ENCODE data around the gene GRIPAP1. TPM values are rescaled to one million over a fixed set of nuclear protein-coding genes. Genes with fewer than 3 reads are reported as not detected.

GRIPAP1 gene
- total RNA-seq, 1 donor from 2014 or later = 20.7 TPM

GRCh38 chrX:49041744-49042580 lies 39.9 kb upstream of the GRIPAP1 start:
- Histone ChIP-seq H3K4me3 (peak overlapping the region; percentile 87), H3K4me1 (peaks cover 47% of the 10 kb centered on the region), H3K9me3 (replicated peaks) (no peaks in the 10 kb centered on the region), H3K36me3 (peaks cover 26% of the 10 kb centered on the region), H3K27me3 (ENCODE audit: low read depth) (no peaks in the 10 kb centered on the region), H3K27ac (replicated peaks) (peak overlapping the region; percentile 94)
- peak; percentile 17 for DNase-seq
- intact Hi-C loops (cut with micrococcal nuclease) = no loop called here
- TF ChIP-seq CTCF (IDR thresholded peaks at IDR 0.05; ENCODE audit: borderline replicate concordance) = no peak

DNA sequence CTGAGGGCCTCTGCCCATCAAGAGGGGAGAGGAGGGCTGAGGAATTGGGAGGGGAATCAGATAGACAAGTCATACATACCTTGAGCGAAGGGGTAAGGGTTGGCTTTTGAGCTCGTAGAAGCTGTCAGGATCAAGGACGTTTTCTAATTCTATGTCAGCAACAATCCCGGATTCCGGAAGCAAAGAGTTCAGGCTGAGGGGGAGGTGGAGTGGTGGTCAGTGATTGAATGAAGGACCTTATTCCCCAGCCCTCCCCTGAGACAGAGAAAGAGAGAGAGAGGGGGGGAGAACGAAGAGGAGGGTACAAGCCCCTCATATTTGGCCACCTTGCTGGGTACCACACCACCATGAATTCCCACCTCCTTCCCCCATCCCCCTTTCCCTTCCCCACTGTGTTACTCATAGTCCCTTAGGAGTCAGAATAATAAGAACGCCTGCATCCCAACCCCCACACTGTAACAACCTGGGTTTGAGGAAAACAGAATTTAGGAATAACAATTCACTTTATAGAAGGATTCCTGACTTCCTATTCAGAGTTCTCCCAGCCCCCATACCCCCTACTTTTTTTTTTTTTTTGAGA lies 38.4 kb upstream of the GRIPAP1 start:
- intact Hi-C loops (cut with micrococcal nuclease) = no loop called here
- Histone ChIP-seq H3K4me3 (peak overlapping the region; percentile 87), H3K36me3 (peaks cover 31% of the 10 kb centered on the region), H3K9me3 (replicated peaks) (no peaks in the 10 kb centered on the region), H3K27ac (replicated peaks) (peak overlapping the region; percentile 94), H3K4me1 (peaks cover 47% of the 10 kb centered on the region), H3K27me3 (ENCODE audit: low read depth) (no peaks in the 10 kb centered on the region)
- DNase-seq = no peak
- TF ChIP-seq CTCF (IDR thresholded peaks at IDR 0.05; ENCODE audit: borderline replicate concordance) = no peak

DNA sequence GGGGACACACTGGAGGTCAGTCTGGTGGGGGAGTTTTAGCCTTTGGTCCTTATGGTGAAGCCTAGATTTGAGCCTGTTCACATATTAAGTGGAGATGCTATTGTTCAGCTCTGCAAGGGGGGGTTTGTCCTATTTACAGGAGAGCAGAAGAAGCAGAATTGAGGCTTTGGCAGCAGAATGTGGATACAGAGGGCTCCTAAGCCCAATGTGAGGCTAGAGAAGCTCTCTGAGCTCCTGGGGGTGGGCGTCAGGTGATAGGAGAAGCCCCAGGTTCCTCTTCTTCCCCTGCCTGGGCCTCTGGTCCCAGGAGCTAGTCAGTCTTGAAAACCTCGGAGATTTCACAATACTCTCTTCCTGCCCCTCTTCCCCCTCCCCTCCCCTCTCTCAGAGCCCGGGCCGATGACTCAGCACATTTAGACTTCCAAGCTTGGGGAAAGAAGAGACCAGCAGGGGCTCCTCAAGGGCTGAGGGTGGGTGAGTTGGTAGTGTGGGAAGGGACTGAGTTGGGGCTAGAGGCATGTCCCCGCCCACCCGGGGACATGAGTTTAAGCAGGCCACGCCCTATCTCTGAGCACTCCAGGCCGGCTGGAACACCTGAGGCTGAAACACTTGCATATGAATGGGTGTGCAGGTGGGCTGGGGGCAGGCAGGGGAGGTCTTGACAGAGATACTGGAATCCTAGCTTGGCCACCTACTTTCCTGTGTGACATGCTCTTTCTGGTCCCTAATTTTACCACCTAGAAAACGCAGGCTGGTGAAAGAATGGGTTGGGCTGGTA lies 37.7 kb upstream of the GRIPAP1 start:
- Histone ChIP-seq H3K27ac (replicated peaks) (peak overlapping the region; percentile 94), H3K27me3 (ENCODE audit: low read depth) (no peaks in the 10 kb centered on the region), H3K4me1 (peaks cover 47% of the 10 kb centered on the region), H3K36me3 (peaks cover 31% of the 10 kb centered on the region), H3K4me3 (peak overlapping the region; percentile 87), H3K9me3 (replicated peaks) (no peaks in the 10 kb centered on the region)
- intact Hi-C loops (cut with micrococcal nuclease) = no loop called here
- TF ChIP-seq CTCF (IDR thresholded peaks at IDR 0.05; ENCODE audit: borderline replicate concordance) = no peak
- DNase-seq = peak; percentile 52

DNA sequence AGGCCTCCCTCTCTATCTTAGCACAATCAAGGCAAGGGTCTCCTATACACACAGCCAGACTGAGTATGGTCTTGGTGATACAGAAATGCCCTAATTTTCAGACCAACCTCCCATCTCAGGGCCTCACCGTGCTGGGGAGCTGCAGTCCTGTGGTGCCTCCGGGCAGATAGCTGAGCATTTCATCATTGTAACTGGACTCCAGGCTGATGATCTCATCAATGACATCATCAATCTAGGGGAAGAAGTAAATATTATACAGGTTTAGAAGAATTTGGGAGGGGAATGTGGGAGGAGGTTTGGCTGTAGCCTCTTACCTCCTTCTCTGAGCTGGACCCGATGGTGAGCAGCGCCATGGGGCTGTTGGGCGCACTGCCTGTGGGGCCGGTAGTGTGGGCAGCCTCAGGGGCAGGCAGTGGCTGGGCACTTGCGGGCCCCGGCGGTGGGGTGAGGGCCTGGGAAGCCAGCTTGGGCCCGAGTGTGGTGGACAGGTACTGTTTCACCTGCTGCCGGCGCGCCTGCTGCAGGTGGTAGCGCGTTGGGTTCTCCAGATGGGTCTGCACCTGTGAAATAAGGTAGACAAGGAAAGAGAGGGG lies 35.9 kb upstream of the GRIPAP1 start:
- no peak for DNase-seq
- H3K27ac ChIP-seq (replicated peaks) = no peak overlapping the region
- TF ChIP-seq CTCF (IDR thresholded peaks at IDR 0.05; ENCODE audit: borderline replicate concordance) = no peak
- no peaks in the 10 kb centered on the region for H3K27me3 ChIP-seq (ENCODE audit: low read depth)
- no peak overlapping the region for H3K4me3 ChIP-seq
- no peaks in the 10 kb centered on the region for H3K9me3 ChIP-seq (replicated peaks)
- peaks cover 44% of the 10 kb centered on the region for H3K4me1 ChIP-seq
- intact Hi-C loops (cut with micrococcal nuclease) = no loop called here
- peaks cover 48% of the 10 kb centered on the region for H3K36me3 ChIP-seq

DNA sequence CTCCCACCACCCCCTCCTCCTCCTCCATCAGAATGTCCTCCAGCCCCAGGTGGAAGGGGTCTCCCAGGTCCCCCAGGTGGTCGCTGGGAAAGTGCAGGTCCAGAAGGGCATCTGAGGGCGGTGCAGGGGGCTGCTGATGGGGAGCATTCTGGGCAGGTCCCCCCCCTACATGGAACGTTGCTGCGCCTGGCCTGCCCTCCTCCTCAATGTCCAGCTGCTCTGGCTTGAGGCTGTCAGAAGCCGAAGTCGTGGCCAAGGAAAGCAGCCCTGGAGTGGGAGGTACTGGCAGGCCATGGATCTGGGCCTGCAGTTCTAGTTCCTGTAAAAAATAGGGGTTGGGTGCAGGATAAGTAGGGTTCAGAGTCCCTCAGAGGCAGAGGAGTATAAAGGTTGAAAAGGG lies 28.2 kb upstream of the GRIPAP1 start:
- TF ChIP-seq CTCF (IDR thresholded peaks at IDR 0.05; ENCODE audit: borderline replicate concordance) = no peak
- intact Hi-C loops (cut with micrococcal nuclease) = no loop called here
- H3K27ac ChIP-seq (replicated peaks) = no peak overlapping the region
- peaks cover 3% of the 10 kb centered on the region for H3K4me1 ChIP-seq
- no peak overlapping the region for H3K4me3 ChIP-seq
- peaks cover 39% of the 10 kb centered on the region for H3K36me3 ChIP-seq
- DNase-seq = no peak
- H3K27me3 ChIP-seq (ENCODE audit: low read depth) = no peaks in the 10 kb centered on the region
- H3K9me3 ChIP-seq (replicated peaks) = no peaks in the 10 kb centered on the region

All from left ventricle myocardium inferior (tissue), 1 donor.